Astrocyte of the cerebellum (primary cell): ENCODE data around the gene FOXQ1.

Experiments
- DNase-seq: peaks from one replicate; pipeline ENCODE4 v3.0.0-alpha.2; 2011; ENCODE audit warnings: low read depth
- H3K4me3 ChIP-seq: 2 replicates; pipeline ENCODE4 v1.5.1; 2011; ENCODE audit warnings: mild to moderate bottlenecking, low read depth, low read length, moderate library complexity
- in situ Hi-C: cut with HindIII; loops from 2 replicates; pipeline ENCODE4 v1.10.0; 2017; ENCODE audit warnings: low sequenced_read_pairs
- TF ChIP-seq, protein P1 (sequence below): IDR thresholded peaks from 2 replicates; pipeline ENCODE4 v1.5.1; 2012; ENCODE audit warnings: low read length, low read depth, moderate library complexity, mild to moderate bottlenecking; ENCODE audit errors: missing control alignments

Gene FOXQ1, protein sequence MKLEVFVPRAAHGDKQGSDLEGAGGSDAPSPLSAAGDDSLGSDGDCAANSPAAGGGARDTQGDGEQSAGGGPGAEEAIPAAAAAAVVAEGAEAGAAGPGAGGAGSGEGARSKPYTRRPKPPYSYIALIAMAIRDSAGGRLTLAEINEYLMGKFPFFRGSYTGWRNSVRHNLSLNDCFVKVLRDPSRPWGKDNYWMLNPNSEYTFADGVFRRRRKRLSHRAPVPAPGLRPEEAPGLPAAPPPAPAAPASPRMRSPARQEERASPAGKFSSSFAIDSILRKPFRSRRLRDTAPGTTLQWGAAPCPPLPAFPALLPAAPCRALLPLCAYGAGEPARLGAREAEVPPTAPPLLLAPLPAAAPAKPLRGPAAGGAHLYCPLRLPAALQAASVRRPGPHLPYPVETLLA

DNA sequence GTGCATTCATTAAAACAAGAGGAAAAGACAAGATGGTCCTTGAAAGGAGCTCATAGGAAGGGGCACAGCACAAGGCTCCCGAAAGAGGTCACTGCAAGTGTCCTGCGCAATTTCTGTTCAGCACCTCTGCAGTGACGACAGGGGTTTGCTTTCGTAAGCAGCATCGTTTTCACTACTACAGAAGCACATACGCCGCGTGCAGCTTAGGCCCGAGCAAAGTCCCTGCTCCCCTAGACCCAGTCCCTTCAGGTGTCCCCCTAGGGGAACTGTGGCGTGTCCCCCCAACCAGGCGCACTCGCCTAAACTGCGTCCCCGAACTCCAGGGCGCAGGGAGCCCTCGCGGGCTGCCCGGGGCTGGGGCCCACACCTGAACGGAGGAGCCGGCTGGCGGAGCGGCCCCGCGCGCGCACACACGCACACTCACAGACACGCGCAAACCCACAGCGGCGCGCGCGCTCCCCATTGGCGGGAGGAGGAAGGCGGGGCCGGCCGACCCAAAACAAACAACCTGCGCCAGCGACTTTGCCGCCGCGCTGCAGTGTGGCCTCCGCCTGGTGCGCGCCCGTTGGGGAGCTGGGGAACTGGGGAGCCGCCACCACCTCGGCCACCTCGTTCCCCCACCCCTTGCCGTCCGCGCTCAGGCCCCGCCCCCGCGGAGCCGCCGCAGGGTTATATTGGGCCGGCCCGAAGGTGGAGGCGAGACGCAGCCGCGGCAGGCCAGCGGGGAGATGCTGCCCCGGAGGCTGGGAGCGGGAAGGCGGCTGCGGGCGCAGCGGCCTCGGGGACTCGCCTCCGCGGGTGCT, at the start of gene FOXQ1:
Gene FOXQ1, plus strand, starts transcription at position 699 of the 803 bp plus-strand sequence. CDS start 607 bp downstream, outside the sequence.
- TF ChIP-seq, protein P1, sequence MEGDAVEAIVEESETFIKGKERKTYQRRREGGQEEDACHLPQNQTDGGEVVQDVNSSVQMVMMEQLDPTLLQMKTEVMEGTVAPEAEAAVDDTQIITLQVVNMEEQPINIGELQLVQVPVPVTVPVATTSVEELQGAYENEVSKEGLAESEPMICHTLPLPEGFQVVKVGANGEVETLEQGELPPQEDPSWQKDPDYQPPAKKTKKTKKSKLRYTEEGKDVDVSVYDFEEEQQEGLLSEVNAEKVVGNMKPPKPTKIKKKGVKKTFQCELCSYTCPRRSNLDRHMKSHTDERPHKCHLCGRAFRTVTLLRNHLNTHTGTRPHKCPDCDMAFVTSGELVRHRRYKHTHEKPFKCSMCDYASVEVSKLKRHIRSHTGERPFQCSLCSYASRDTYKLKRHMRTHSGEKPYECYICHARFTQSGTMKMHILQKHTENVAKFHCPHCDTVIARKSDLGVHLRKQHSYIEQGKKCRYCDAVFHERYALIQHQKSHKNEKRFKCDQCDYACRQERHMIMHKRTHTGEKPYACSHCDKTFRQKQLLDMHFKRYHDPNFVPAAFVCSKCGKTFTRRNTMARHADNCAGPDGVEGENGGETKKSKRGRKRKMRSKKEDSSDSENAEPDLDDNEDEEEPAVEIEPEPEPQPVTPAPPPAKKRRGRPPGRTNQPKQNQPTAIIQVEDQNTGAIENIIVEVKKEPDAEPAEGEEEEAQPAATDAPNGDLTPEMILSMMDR, result no peak
- in situ Hi-C loops, result no loop called here
- H3K4me3 ChIP-seq, result peak within 1 kb of the TSS; percentile 40
- no peak for DNase-seq

DNA sequence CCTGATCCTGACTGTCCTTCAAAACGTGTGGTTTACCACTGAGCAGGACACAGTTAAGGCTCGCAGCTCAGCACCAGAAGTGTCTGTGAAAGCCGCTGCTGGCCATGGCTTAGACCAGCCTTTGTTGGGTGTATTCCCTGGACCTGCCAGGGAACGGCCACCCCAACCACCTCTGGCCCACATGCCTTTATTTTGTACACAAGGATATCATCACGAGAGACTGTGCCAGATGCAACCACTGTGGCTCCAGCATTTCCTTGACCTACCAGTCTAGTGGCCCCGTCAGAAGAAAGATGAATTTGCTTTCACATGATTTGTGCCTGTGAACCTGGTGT, 49.2 kb upstream of the FOXQ1 start:
- H3K4me3 ChIP-seq, result no peak overlapping the region
- in situ Hi-C loops, result no loop called here
- TF ChIP-seq, protein P1, result no peak
- no peak for DNase-seq

DNA sequence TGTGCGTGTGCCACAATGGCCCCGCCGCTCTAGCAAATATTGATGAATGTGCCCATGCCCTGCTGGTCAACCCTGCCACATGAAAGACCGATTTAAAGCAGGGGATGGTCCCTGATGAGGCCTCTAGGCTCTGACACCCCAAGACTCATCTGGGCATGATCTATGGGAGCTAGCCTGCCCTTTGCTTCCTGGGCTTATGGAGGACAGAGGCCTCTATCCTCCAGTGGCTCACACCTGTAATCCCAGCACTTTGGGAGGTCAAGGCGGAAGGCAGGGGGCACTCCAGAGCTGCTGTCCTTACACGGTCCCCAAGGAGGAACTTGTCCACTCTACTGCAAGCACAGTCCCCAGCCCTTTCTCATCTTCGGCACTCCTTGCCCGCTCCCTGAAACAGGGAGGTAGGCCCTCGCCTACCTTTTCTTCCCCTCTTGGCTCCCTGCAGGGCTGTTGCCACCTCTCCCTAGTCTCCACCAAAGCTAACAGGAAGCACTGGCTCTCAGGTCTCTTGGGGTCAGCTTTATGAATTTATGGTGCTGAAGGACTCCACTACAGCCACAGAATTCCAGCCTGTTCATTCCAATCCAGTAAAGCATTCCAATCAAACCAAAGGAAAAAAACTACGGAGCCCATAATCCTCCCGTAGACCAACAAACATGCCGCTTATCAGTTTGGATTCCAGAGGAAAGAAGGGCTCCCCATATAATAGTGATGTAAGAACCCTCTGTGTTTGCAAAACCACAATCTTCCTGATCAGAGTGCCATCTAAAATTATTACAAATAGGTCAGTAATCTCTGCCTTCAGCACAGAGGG, 48.7 kb upstream of the FOXQ1 start:
- DNase-seq, result no peak
- no peak overlapping the region for H3K4me3 ChIP-seq
- TF ChIP-seq, protein P1, result no peak
- in situ Hi-C loops, result no loop called here

DNA sequence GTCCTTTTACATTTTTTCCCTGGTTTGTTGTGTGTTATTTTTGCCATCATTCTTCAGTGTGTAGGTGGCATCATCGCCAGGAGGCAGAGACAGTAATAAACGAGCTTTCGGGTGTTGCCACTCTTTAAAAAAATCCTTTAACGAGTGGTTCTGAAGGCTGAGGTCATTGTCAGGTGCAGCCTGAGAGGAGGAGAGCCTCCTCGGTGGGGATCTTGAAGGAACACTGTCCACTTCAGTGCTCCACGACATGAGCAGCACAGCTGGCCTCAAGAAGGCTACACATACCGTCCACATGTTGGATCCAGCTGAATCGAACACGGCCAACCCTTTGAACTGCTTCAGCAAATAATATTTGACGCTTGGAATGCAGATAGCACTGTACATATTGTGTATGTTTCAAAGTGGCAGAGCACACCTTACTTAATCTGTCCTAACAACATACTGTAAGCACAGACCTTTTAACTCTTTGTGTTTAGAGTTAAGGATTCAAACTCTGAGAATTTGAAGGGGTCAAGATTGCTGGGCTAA, 48.0 kb upstream of the FOXQ1 start:
- no peak for DNase-seq
- no peak overlapping the region for H3K4me3 ChIP-seq
- TF ChIP-seq, protein P1, result no peak
- in situ Hi-C loops, result no loop called here

DNA sequence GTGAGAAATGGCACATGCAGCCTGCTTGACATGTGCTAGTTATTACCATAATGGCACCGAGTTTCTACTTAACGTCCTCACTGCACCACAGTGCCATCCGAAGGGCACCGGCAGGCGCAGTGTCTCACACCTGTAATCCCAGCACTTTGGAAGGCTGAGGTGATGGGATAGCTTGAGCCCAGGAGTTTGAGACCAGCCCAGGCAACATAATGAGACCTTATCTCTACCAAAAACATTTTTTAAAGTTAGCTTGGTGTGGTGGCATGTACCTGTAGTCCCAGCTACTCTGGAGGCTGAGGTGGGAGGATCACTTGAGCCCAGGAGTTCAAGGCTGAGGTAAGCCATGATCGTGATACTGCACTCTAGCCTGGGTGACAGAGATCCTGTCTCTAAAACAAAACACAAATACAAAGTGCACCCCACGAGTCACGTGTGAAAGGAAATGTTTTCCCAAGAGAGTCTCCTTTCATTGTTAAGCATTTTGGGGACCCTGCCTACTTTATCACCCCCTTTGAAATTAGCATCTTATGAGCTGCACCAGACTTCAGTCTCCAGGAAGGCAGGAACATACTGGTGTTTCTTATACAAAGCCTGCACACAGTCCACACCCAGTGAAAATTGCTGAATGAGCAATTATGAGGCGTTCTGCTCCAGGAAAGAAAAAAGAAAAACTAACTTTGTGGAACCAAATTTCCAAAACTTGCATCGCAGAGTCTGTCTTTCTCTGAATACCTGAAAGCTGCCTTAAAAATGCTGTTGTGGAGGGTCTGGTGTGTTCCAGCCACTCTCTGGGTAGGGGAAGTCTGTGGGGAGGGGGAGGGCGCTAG, 47.1 kb upstream of the FOXQ1 start:
- no peak overlapping the region for H3K4me3 ChIP-seq
- in situ Hi-C loops, result no loop called here
- TF ChIP-seq, protein P1, result no peak
- no peak for DNase-seq
